Measurements from ENCODE around the gene TLDC2.
"Not testable (repeated sequence)": the region's sequence is repeated elsewhere in the genome, so short reads cannot be mapped to it uniquely, and the experiment has no call there.

Gene TLDC2

GRCh38 chr20:36836591-36837269 lies 39.2 kb upstream of the TLDC2 start:
- H3K9ac ChIP-seq (ENCODE audit: low read depth in 1 of 2, low read length in 2 of 2) = no peak overlapping the region
- no peak overlapping the region for H3K4me3 ChIP-seq (ENCODE audit: low read length in 2 of 2)
- H3K4me1 ChIP-seq (ENCODE audit: control insufficient read depth in 2 of 2, insufficient read depth in 2 of 2, low read length in 2 of 2) = peaks cover 8 to 11% of the 10 kb centered on the region in 2 donors
- no peaks in the 10 kb centered on the region for H3K27me3 ChIP-seq (ENCODE audit: control insufficient read depth in 2 of 2, insufficient read depth in 2 of 2, low read length in 2 of 2)
- H3K36me3 ChIP-seq (ENCODE audit: control insufficient read depth in 2 of 2, insufficient read depth in 2 of 2, low read length in 2 of 2) = peaks cover 2 to 4% of the 10 kb centered on the region in 2 donors
- H3K27ac ChIP-seq (ENCODE audit: low read depth in 2 of 2, low read length in 2 of 2) = peak overlapping the region in 1 of 2 donors; percentile 38
- no peaks in the 10 kb centered on the region for H3K9me3 ChIP-seq (ENCODE audit: control insufficient read depth in 2 of 2, low read length in 2 of 2)

- not testable (repeated sequence) for H3K27me3 ChIP-seq (ENCODE audit: control insufficient read depth in 2 of 2, insufficient read depth in 2 of 2, low read length in 2 of 2)
Observed at GRCh38 chr20:36838376-36838775, 37.6 kb upstream of the TLDC2 start.

GRCh38 chr20:36839150-36839549 lies 36.8 kb upstream of the TLDC2 start:
- Histone ChIP-seq H3K4me3 (ENCODE audit: low read length in 2 of 2) (no peak overlapping the region), H3K9me3 (ENCODE audit: control insufficient read depth in 2 of 2, low read length in 2 of 2) (no peaks in the 10 kb centered on the region), H3K27me3 (ENCODE audit: control insufficient read depth in 2 of 2, insufficient read depth in 2 of 2, low read length in 2 of 2) (no peaks in the 10 kb centered on the region), H3K4me1 (ENCODE audit: control insufficient read depth in 2 of 2, insufficient read depth in 2 of 2, low read length in 2 of 2) (peaks cover 10 to 12% of the 10 kb centered on the region in 2 donors), H3K27ac (ENCODE audit: low read depth in 2 of 2, low read length in 2 of 2) (no peak overlapping the region), H3K36me3 (ENCODE audit: control insufficient read depth in 2 of 2, insufficient read depth in 2 of 2, low read length in 2 of 2) (peaks cover 2 to 3% of the 10 kb centered on the region in 2 donors), H3K9ac (ENCODE audit: low read depth in 1 of 2, low read length in 2 of 2) (no peak overlapping the region)

More at GRCh38 chr20:36838376-36838775, 37.6 kb upstream of the TLDC2 start:
- not testable (repeated sequence) for H3K27ac ChIP-seq (ENCODE audit: low read depth in 2 of 2, low read length in 2 of 2); H3K9ac ChIP-seq (ENCODE audit: low read depth in 1 of 2, low read length in 2 of 2); H3K9me3 ChIP-seq (ENCODE audit: control insufficient read depth in 2 of 2, low read length in 2 of 2); H3K4me1 ChIP-seq (ENCODE audit: control insufficient read depth in 2 of 2, insufficient read depth in 2 of 2, low read length in 2 of 2); H3K4me3 ChIP-seq (ENCODE audit: low read length in 2 of 2); H3K36me3 ChIP-seq (ENCODE audit: control insufficient read depth in 2 of 2, insufficient read depth in 2 of 2, low read length in 2 of 2)

- H3K4me3 ChIP-seq (ENCODE audit: low read length in 2 of 2); H3K36me3 ChIP-seq (ENCODE audit: control insufficient read depth in 2 of 2, insufficient read depth in 2 of 2, low read length in 2 of 2); H3K4me1 ChIP-seq (ENCODE audit: control insufficient read depth in 2 of 2, insufficient read depth in 2 of 2, low read length in 2 of 2); H3K9me3 ChIP-seq (ENCODE audit: control insufficient read depth in 2 of 2, low read length in 2 of 2); H3K9ac ChIP-seq (ENCODE audit: low read depth in 1 of 2, low read length in 2 of 2); H3K27me3 ChIP-seq (ENCODE audit: control insufficient read depth in 2 of 2, insufficient read depth in 2 of 2, low read length in 2 of 2): not testable (repeated sequence)
- peak overlapping the region in 1 of 2 donors; percentile 85 for H3K27ac ChIP-seq (ENCODE audit: low read depth in 2 of 2, low read length in 2 of 2)
Observed at GRCh38 chr20:36841030-36841429, 34.9 kb upstream of the TLDC2 start.

GRCh38 chr20:36845288-36845971 lies 30.5 kb upstream of the TLDC2 start:
- Histone ChIP-seq H3K9ac (ENCODE audit: low read depth in 1 of 2, low read length in 2 of 2) (no peak overlapping the region), H3K27ac (ENCODE audit: low read depth in 2 of 2, low read length in 2 of 2) (peak overlapping the region in 1 of 2 donors; percentile 52), H3K4me1 (ENCODE audit: control insufficient read depth in 2 of 2, insufficient read depth in 2 of 2, low read length in 2 of 2) (peaks cover 15 to 19% of the 10 kb centered on the region in 2 donors), H3K27me3 (ENCODE audit: control insufficient read depth in 2 of 2, insufficient read depth in 2 of 2, low read length in 2 of 2) (no peaks in the 10 kb centered on the region), H3K36me3 (ENCODE audit: control insufficient read depth in 2 of 2, insufficient read depth in 2 of 2, low read length in 2 of 2) (no peaks in the 10 kb centered on the region), H3K9me3 (ENCODE audit: control insufficient read depth in 2 of 2, low read length in 2 of 2) (no peaks in the 10 kb centered on the region), H3K4me3 (ENCODE audit: low read length in 2 of 2) (no peak overlapping the region)

GRCh38 chr20:36847009-36847709 lies 28.8 kb upstream of the TLDC2 start:
- no peaks in the 10 kb centered on the region for H3K36me3 ChIP-seq (ENCODE audit: control insufficient read depth in 2 of 2, insufficient read depth in 2 of 2, low read length in 2 of 2)
- H3K27me3 ChIP-seq (ENCODE audit: control insufficient read depth in 2 of 2, insufficient read depth in 2 of 2, low read length in 2 of 2) = no peaks in the 10 kb centered on the region
- H3K4me3 ChIP-seq (ENCODE audit: low read length in 2 of 2) = no peak overlapping the region
- peak overlapping the region; percentile 69 to 70 for H3K27ac ChIP-seq (ENCODE audit: low read depth in 2 of 2, low read length in 2 of 2)
- no peak overlapping the region for H3K9ac ChIP-seq (ENCODE audit: low read depth in 1 of 2, low read length in 2 of 2)
- peaks cover 15 to 20% of the 10 kb centered on the region in 2 donors for H3K4me1 ChIP-seq (ENCODE audit: control insufficient read depth in 2 of 2, insufficient read depth in 2 of 2, low read length in 2 of 2)
- no peaks in the 10 kb centered on the region for H3K9me3 ChIP-seq (ENCODE audit: control insufficient read depth in 2 of 2, low read length in 2 of 2)

GRCh38 chr20:36847710-36848040 lies 28.3 kb upstream of the TLDC2 start:
- peaks cover 15 to 20% of the 10 kb centered on the region in 2 donors for H3K4me1 ChIP-seq (ENCODE audit: control insufficient read depth in 2 of 2, insufficient read depth in 2 of 2, low read length in 2 of 2)
- H3K9me3 ChIP-seq (ENCODE audit: control insufficient read depth in 2 of 2, low read length in 2 of 2) = no peaks in the 10 kb centered on the region
- H3K36me3 ChIP-seq (ENCODE audit: control insufficient read depth in 2 of 2, insufficient read depth in 2 of 2, low read length in 2 of 2) = no peaks in the 10 kb centered on the region
- H3K27ac ChIP-seq (ENCODE audit: low read depth in 2 of 2, low read length in 2 of 2) = peak overlapping the region; percentile 69 to 70
- H3K27me3 ChIP-seq (ENCODE audit: control insufficient read depth in 2 of 2, insufficient read depth in 2 of 2, low read length in 2 of 2) = no peaks in the 10 kb centered on the region
- H3K9ac ChIP-seq (ENCODE audit: low read depth in 1 of 2, low read length in 2 of 2) = peak overlapping the region in 1 of 2 donors; percentile 28
- H3K4me3 ChIP-seq (ENCODE audit: low read length in 2 of 2) = no peak overlapping the region

GRCh38 chr20:36848078-36848660 lies 27.8 kb upstream of the TLDC2 start:
- peak overlapping the region; percentile 69 to 75 for H3K27ac ChIP-seq (ENCODE audit: low read depth in 2 of 2, low read length in 2 of 2)
- H3K36me3 ChIP-seq (ENCODE audit: control insufficient read depth in 2 of 2, insufficient read depth in 2 of 2, low read length in 2 of 2) = peaks cover 0 to under 1% of the 10 kb centered on the region in 2 donors
- no peak overlapping the region for H3K4me3 ChIP-seq (ENCODE audit: low read length in 2 of 2)
- no peaks in the 10 kb centered on the region for H3K27me3 ChIP-seq (ENCODE audit: control insufficient read depth in 2 of 2, insufficient read depth in 2 of 2, low read length in 2 of 2)
- no peaks in the 10 kb centered on the region for H3K9me3 ChIP-seq (ENCODE audit: control insufficient read depth in 2 of 2, low read length in 2 of 2)
- peak overlapping the region; percentile 28 to 39 for H3K9ac ChIP-seq (ENCODE audit: low read depth in 1 of 2, low read length in 2 of 2)
- peaks cover 16 to 20% of the 10 kb centered on the region in 2 donors for H3K4me1 ChIP-seq (ENCODE audit: control insufficient read depth in 2 of 2, insufficient read depth in 2 of 2, low read length in 2 of 2)

GRCh38 chr20:36848677-36849076 lies 27.3 kb upstream of the TLDC2 start:
- Histone ChIP-seq H3K36me3 (ENCODE audit: control insufficient read depth in 2 of 2, insufficient read depth in 2 of 2, low read length in 2 of 2) (peaks cover 0 to 2% of the 10 kb centered on the region in 2 donors), H3K27me3 (ENCODE audit: control insufficient read depth in 2 of 2, insufficient read depth in 2 of 2, low read length in 2 of 2) (no peaks in the 10 kb centered on the region), H3K9ac (ENCODE audit: low read depth in 1 of 2, low read length in 2 of 2) (peak overlapping the region in 1 of 2 donors; percentile 39), H3K9me3 (ENCODE audit: control insufficient read depth in 2 of 2, low read length in 2 of 2) (no peaks in the 10 kb centered on the region), H3K4me1 (ENCODE audit: control insufficient read depth in 2 of 2, insufficient read depth in 2 of 2, low read length in 2 of 2) (peaks cover 14 to 17% of the 10 kb centered on the region in 2 donors), H3K27ac (ENCODE audit: low read depth in 2 of 2, low read length in 2 of 2) (peak overlapping the region; percentile 49 to 75), H3K4me3 (ENCODE audit: low read length in 2 of 2) (no peak overlapping the region)
